NCI-H510A treated with DMSO at 0.1 percent for 48 hours (cell line): ENCODE results near the gene KCTD17.

ENCODE experiments used
- DNase-seq: peaks from one replicate; lab custom pipeline; 2025; lab: John Stamatoyannopoulos, UW

KCTD17 gene

DNA sequence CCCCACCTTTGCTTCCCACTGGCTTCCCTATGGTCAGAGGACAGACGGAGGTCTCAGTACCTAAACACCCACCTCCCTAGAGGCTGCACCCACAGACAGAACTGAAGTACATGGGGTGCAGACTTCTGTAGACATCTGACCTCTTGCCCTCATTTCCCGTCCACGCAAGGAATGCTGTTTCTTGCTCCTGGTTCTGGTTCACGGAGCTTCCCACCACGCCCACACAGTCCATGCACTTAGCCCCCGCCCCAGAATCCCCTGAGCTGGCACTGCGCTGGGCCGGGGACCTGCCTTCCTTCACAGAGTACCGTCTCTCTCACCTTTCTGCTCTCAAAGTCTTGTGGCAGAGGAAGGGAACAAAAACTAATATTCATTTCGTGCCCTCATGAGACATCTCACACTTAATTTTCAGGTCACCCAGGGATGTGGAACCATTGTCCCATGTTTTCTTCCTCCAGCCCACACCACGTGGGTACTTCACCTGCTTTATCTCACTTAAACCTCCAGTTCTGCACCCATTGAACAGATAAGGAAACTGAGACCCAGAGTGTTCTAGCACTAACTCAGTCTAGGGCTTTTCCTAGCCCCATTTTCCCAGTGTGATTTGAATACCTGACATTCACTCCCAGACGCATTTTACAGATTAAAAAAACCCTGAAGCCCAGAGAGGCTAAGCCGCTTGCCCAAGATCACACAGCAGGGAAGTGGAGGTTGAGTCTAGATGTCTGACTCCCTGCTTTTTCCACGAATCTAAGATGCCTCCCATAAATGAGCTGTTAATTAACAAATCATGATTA lies 52.3 kb downstream of the KCTD17 start:
- DNase-seq, result no peak

DNA sequence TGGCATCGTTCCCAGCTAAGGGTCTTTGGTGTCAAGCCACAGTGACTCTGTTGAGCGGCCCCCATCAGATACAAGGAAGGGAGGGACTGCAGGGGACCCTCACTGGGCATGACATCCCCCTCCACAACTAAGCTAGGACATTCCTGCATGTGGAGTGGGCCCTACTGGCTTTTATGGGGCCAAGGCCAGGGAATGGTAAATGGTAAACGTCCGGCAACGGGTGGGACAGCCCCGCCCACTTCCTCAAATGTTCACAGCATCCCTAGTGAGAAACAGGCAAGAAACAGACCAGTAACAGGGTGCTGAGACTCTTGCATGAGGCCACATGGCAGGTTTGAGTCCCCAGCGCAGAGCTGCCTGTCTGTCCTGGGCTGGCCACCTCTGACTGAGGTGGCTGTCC lies 53.6 kb downstream of the KCTD17 start:
- DNase-seq, result no peak

DNA sequence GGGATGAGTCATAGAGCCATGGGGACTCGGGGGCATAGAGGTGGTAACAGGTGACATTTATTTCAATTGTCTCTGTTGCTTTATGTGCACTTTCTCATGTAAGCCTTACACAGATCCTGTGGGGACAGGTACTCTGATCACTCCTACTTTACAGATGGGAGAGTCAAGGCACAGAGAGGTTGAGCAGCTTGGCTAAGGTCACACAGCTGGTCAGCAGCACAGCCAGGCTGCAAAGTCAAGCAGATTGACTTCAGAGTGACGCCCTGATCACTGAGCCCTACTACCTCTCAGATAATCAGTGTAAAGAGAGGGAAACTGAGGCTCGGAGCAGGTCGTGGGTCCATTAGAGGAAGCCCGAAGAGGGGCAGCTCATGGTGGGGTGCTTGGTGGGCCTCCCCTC lies 54.4 kb downstream of the KCTD17 start:
- DNase-seq, result no peak

DNA sequence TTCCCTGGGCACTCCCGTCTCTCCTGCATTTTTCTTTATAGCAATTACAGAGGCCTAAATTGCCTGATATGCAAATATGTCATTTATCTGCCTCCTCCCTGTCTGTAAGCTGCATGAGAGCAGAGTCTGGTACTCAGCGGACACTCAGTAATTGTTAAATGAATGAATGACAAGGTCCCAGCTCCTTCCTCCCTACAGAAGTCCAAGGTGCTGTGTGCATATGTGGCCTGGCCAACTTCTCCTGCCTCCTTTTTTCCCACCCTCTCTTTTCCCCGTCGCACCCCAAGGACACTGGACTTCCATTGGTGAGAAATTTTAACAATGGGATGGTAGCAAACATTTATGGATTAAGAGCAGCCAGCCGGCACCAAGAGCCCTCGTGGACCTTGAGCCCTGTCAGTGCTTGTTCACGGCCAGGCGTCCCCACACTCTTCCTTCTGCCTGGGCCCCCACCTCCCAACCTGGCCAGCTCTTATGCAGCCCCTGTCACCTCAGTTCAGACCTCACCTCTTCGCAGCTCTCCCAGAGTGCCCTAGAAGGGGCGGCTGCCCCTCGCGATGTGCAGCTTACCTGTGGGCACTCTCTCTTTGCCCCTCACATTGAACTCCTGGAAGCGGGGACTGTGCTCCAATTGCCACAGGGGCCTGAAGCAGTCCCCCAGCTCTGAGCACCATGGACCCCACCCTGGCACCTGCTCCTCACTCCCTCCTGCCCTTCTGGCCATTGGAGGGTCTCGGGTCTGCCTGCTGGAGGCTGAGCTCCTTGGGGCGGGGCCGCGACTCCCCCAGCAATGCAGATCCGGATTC lies 56.5 kb downstream of the KCTD17 start:
- DNase-seq, result no peak

DNA sequence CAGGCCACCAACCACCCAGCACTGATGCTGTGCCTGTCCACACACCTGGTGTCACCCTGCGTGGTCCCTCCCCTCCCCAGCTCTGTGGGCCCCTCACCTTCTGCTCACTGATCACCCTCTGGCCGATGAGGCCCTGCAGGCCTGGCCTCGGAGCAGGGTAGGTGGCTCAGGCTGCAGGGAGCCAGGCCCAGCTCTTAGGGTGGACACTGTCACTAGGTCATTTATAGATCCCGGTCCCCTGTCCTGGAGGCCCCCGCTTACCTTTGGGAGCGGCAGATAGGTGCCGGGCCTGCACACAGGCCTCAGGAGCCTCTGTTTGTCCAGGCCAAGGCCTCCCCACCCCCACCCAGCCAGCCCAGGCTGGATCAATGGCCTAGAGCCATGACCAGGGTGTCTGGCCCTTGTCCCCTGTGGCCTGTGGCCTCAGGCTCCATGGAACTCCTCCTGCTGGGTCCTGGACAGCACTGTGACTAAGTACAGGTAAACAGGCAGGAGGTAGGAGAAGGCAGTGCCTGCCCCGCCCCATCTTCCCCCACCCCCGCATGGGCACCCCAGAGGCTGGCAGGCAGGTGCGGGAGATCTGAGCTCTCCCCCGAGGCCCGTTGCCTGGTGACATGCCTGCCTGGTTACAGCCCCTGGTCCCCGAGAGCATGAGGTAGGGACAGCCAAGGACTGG lies 57.8 kb downstream of the KCTD17 start, which contains the start of gene TMPRSS6:
TMPRSS6 (minus strand) TSS at position 472 of the 676 bp plus-strand sequence. CDS start 6,296 bp downstream, outside the sequence.
- no peak for DNase-seq

DNA sequence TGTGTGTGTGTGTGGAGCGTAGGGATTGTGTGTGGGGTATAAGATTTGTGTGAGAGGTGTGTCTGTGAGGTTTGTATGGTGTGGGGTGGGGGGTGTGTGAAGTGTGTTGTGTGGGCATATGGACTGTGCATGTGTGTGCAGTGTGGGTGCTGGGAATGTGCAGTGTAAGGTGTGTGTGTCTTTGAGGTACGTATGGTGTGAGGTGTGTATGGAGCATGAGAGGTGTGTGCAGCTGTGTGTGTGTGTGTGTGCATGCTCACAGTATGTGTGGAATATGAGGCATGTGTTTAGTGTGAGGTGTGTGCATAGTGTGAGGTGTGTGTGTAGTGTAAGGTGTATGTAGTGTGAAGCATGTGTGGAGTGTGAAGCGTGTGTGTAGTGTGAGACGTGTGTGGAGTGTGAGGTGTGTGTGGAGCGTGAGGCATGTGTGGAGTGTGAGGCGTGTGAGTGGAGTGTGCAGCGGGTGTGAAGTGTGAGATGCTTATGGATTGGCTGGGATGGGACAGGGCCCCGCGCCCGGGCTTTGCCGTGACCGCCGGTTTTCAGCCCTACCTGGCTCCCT lies 59.7 kb downstream of the KCTD17 start:
- DNase-seq, result no peak

DNA sequence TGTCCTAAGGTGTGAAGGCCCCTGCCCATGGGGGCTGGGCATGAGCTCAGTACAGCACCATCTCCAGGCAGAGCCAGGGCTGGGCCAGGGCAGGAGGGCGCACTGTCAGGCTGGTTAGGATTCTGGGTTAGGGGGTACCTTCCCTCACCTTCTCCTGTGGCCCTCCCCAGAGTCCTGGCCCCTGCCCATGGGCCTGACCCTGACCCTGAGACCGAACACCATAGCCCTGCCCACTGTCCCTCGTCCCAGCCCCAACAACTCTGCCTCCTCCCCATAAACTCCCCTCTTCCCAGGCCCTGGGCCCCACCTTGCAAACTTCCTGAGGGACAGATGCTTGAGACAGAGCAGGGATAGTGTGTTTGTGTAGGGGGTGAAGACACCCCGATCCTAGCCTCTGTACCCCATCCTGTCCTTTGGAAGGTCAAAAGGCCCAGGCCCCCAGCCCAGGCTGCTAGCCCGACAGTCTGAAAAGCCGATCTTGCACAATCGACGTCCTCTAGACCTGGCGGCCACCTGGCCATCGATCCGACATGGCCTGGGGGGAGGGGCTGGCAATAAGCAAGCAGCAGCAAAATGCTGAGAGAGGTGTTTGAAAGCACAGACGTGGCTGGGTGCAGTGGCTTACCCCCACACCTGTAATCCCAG lies 60.7 kb downstream of the KCTD17 start:
- no peak for DNase-seq
